ENCODE results near the gene ELP6.

GRCh38 chr3:47515864-47516319 is 2.4 kb upstream of the ELP6 start:
- TF ChIP-seq CREB5 (CRISPR knock-in tag; IDR thresholded peaks at IDR 0.05; ENCODE audit: low read depth) = no peak
- TF ChIP-seq ZFP3 (CRISPR knock-in tag; IDR thresholded peaks at IDR 0.05) = no peak
- TF ChIP-seq POU6F1 (CRISPR knock-in tag; IDR thresholded peaks at IDR 0.05; ENCODE audit: borderline replicate concordance, low read depth) = no peak
- TF ChIP-seq OSR1 (CRISPR knock-in tag; IDR thresholded peaks at IDR 0.05) = no peak
- TF ChIP-seq RARB (CRISPR knock-in tag; IDR thresholded peaks at IDR 0.05) = no peak
- no peak for TF ChIP-seq ZFP30 (CRISPR knock-in tag; IDR thresholded peaks at IDR 0.05)
- no peak for TF ChIP-seq CSDC2 (CRISPR knock-in tag; IDR thresholded peaks at IDR 0.05)
- no peak for TF ChIP-seq ISL1 (CRISPR knock-in tag; IDR thresholded peaks at IDR 0.05)
- TF ChIP-seq TOX (CRISPR knock-in tag; IDR thresholded peaks at IDR 0.05; ENCODE audit: borderline replicate concordance) = no peak
